ENCODE data around the gene TMTC2.
"Not testable (repeated sequence)": the region's sequence is repeated elsewhere in the genome, so short reads cannot be mapped to it uniquely, and the experiment has no call there.

TMTC2 gene

DNA sequence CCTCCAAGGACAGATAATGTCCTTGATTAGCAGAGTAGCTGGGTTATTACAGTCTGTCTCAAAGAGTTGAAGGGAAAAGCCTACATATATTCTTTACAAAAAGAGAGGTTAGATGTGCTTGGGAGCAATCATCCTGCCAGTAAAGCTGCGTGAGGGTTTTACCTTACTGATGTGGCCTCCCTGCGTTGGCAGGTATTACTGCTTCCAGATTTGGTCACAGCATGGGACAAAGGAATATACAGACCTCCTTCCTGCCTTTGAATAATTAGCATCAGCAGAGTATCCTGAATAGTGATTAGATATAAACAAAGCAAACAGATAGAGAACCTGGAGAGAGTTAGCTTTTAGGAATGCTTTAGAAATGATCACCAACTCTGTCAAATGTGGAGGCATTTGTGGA is 69.6 kb downstream of the TMTC2 start:
- TF ChIP-seq, protein P1, sequence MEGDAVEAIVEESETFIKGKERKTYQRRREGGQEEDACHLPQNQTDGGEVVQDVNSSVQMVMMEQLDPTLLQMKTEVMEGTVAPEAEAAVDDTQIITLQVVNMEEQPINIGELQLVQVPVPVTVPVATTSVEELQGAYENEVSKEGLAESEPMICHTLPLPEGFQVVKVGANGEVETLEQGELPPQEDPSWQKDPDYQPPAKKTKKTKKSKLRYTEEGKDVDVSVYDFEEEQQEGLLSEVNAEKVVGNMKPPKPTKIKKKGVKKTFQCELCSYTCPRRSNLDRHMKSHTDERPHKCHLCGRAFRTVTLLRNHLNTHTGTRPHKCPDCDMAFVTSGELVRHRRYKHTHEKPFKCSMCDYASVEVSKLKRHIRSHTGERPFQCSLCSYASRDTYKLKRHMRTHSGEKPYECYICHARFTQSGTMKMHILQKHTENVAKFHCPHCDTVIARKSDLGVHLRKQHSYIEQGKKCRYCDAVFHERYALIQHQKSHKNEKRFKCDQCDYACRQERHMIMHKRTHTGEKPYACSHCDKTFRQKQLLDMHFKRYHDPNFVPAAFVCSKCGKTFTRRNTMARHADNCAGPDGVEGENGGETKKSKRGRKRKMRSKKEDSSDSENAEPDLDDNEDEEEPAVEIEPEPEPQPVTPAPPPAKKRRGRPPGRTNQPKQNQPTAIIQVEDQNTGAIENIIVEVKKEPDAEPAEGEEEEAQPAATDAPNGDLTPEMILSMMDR (IDR thresholded peaks at IDR 0.05; ENCODE audit: low read depth, low read length, missing control alignments), result no peak
- no peak overlapping the region for H3K4me3 ChIP-seq (replicated peaks; ENCODE audit: low read depth, low read length)
- no peak for DNase-seq (ENCODE audit: extremely low read depth, low read depth)

DNA sequence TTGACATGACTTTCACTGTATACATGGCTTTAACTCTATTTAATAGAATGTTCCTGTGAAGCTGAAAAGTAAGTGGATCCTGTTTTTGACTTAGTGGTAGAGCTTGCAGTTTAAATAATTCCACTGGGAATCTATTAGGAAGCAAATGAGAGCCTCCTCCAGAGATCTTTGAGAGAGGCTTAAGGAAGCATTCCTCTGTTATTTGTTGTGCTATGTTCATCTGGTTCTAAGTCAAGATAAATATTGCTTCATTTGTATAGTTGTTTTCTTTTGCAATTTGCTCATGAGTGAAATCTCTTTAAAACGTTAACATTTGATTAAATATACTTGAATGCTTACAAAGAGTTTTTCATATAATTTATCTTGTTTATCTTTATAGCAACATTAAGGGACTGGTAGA is 70.4 kb downstream of the TMTC2 start:
- DNase-seq (ENCODE audit: extremely low read depth, low read depth), result no peak
- H3K4me3 ChIP-seq (replicated peaks; ENCODE audit: low read depth, low read length), result no peak overlapping the region
- TF ChIP-seq, protein P1 (IDR thresholded peaks at IDR 0.05; ENCODE audit: low read depth, low read length, missing control alignments), result no peak

DNA sequence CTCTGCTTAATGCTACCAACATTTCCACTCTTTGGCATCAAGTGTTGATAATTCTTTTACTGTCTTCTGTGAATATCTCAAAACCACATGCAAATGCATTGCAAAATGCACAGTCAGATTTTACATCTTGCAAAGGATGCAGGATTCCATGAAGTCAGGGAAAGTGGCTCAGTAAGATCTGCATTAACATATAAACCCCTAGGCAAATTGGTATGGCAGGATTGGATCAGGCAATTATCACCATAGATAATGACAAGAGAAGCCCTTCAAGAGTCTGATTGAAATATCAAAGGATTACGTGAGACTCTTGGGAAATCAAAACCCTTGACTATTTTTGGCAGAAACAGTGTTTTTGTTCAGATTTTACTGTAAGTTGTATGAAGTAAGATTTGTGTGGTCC is 71.0 kb downstream of the TMTC2 start:
- DNase-seq (ENCODE audit: extremely low read depth, low read depth), result no peak

DNA sequence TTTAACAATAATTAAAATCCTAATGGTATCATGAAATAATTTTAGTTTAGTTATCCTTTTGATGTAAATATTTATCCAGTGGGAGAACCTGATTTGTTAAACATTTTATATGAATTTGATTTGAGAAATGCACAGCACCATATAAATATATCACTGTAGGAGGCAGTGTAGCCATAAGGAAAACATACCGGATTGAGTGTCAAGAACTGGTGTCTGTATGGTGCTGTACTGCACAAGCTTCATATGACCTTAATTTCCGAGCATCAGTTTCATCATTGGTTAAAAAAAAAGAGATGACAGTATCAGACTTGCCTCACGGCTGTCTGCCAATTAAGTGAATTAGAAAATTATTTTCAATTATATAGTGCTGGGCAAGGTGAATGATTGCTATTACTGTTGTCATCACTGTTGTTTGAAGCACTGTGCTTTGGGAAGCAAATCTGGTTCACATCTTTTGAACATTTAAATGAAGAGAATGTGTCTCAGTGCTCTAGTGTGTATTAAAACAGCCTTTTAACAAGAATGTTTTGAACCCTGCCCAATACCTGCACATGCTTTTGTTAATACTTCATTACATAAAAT is 72.1 kb downstream of the TMTC2 start:
- H3K4me3 ChIP-seq (replicated peaks; ENCODE audit: low read depth, low read length), result no peak overlapping the region
- DNase-seq (ENCODE audit: extremely low read depth, low read depth), result no peak

More for the DNA sequence above, 71.0 kb downstream of the TMTC2 start:
- H3K4me3 ChIP-seq (replicated peaks; ENCODE audit: low read depth, low read length), result no peak overlapping the region
- TF ChIP-seq, protein P1 (IDR thresholded peaks at IDR 0.05; ENCODE audit: low read depth, low read length, missing control alignments), result no peak

DNA sequence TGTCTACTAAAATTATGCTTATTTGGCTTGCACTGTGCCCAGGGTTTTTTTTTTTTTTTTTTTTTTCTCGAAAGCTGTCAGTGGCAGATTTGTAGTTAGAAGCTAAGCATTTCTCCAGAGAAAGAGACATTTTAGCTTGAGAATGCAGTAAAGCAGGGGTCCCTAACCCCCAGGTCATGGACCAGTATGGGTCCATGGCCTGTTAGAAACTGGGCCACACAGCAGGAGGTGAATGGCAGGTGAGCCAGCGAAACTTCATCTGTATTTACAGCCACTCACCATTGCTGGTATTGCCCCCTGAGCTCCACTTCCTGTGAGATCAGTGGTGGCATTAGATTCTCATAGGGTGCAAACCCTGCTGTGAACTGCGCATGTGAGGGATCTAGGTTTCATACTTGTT is 73.7 kb downstream of the TMTC2 start:
- no peak overlapping the region for H3K4me3 ChIP-seq (replicated peaks; ENCODE audit: low read depth, low read length)
- DNase-seq (ENCODE audit: extremely low read depth, low read depth), result no peak
- TF ChIP-seq, protein P1 (IDR thresholded peaks at IDR 0.05; ENCODE audit: low read depth, low read length, missing control alignments), result no peak

More for the DNA sequence above, 72.1 kb downstream of the TMTC2 start:
- TF ChIP-seq, protein P1 (IDR thresholded peaks at IDR 0.05; ENCODE audit: low read depth, low read length, missing control alignments), result no peak

DNA sequence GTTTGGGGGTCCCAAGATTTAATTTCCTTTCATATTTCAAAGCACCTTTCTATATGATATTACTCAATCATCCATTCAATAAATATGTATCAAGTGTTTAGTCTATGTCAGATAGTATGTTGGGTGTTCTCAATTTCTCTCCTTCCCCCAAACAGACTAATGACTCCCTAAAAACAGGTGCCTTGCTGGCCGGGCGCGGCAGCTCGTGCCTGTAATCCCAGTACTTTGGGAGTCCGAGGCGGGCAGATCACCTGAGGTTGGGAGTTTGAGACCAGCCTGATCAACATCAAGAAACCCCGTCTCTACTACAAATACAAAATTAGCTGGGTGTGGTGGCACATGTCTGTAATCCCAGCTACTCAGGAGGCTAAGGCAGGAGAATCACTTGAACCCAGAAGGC is 78.5 kb downstream of the TMTC2 start:
- H3K4me3 ChIP-seq (replicated peaks; ENCODE audit: low read depth, low read length), result not testable (repeated sequence)

DNA sequence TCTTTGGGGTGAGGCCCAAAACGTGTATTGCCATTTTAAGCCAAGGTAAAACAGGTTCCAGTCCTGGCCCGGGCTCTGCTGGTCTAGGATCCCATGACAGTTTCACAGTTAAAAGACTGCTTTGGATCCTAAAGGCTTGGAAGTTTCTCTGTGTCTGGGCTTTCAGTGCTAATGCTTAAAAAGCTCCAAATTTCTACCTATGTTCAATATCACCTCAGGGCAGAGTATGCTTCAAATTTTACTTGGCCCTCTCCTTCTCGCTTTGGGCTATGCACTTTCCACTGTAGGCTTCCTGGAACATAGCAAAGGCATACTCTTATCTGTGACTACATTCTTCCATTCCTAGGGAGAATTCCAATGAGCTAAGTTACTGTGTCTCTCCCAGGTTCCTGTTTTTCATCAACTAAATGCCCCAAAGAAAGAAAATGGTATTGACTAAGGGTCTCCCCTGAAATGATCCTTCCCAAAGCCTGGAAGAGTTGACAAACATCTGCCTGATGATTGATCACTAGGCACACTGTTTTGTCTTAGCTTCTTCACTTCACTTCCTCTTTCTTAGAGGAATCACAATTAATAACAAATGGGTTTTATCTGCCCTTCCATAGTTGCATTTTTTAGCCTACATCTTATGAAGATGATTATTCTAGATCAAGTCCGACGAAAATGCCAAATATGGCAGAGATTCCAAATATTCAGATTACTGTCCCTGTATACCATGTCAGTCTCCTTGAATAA is 79.4 kb downstream of the TMTC2 start:
- H3K4me3 ChIP-seq (replicated peaks; ENCODE audit: low read depth, low read length), result no peak overlapping the region
- TF ChIP-seq, protein P1 (IDR thresholded peaks at IDR 0.05; ENCODE audit: low read depth, low read length, missing control alignments), result no peak
- no peak for DNase-seq (ENCODE audit: extremely low read depth, low read depth)

More for the DNA sequence above, 78.5 kb downstream of the TMTC2 start:
- DNase-seq (ENCODE audit: extremely low read depth, low read depth), result not testable (repeated sequence)

All from HFF-Myc (cell line).